Lower lobe of right lung (tissue), 2 donors: ENCODE measurements around the gene ADGRG7. TPM values are rescaled to one million over a fixed set of nuclear protein-coding genes. Genes with fewer than 3 reads are reported as not detected.
"Not testable (repeated sequence)": the region's sequence is repeated elsewhere in the genome, so short reads cannot be mapped to it uniquely, and the experiment has no call there.

Source experiments
- ATAC-seq, 2 donors: fragments of 200-7000 bp; cut with Tn5 transposase; one replicate each; pipeline ENCODE4 v1.9.1; 2020 to 2022; ENCODE audit warnings: mild to moderate bottlenecking in 2 of 2, moderate library complexity in 2 of 2
- DNase-seq: peaks from one replicate; pipeline ENCODE4 v3.0.0-alpha.2; 2020
- H3K27ac ChIP-seq: fragments of 200-600 bp; one replicate; pipeline ENCODE4 v1.8.0; 2022
- H3K27me3 ChIP-seq: fragments of 200-600 bp; one replicate; pipeline ENCODE4 v1.8.0; 2022; ENCODE audit warnings: low read depth
- H3K36me3 ChIP-seq: fragments of 200-600 bp; one replicate; pipeline ENCODE4 v1.8.0; 2022; ENCODE audit warnings: mild to moderate bottlenecking
- H3K4me1 ChIP-seq: fragments of 200-600 bp; one replicate; pipeline ENCODE4 v1.8.0; 2022
- H3K4me3 ChIP-seq: fragments of 200-600 bp; one replicate; pipeline ENCODE4 v1.8.0; 2022; ENCODE audit warnings: mild to moderate bottlenecking
- H3K9me3 ChIP-seq: fragments of 200-600 bp; one replicate; pipeline ENCODE4 v1.8.0; 2022
- intact Hi-C: fragments of 100-400 bp; cut with DNase I; formaldehyde crosslinking; loops from one replicate; pipeline ENCODE4 v1.11.0; 2022
- total RNA-seq: library from RNA; stranded (reverse); fragmentation: NEBNext Ultra II Directional; extraction: Animal tissue kit (Norgen Biotek cat#: 25700); gene quantifications from one replicate; pipeline ENCODE4 v1.2.1, GENCODE V29; 2021
- TF ChIP-seq, protein P1 (sequence below): fragments of 200-600 bp; IDR thresholded peaks from one replicate; pipeline ENCODE4 v1.8.0; 2022; ENCODE audit warnings: antibody characterized with exemption, mild to moderate bottlenecking
- donor health status: DM: no; HTN: yes; CAD: no; lungs with severe emphysema.

Gene ADGRG7
- total RNA-seq, 1 donor from 2014 or later = not detected

- DNase-seq (no peak), ATAC-seq (no peak)
- Histone ChIP-seq H3K4me3 (no peak overlapping the region), H3K9me3 (no peaks in the 10 kb centered on the region), H3K27me3 (no peaks in the 10 kb centered on the region), H3K4me1 (no peaks in the 10 kb centered on the region), H3K36me3 (no peaks in the 10 kb centered on the region), H3K27ac (no peak overlapping the region)
- TF ChIP-seq, protein P1, sequence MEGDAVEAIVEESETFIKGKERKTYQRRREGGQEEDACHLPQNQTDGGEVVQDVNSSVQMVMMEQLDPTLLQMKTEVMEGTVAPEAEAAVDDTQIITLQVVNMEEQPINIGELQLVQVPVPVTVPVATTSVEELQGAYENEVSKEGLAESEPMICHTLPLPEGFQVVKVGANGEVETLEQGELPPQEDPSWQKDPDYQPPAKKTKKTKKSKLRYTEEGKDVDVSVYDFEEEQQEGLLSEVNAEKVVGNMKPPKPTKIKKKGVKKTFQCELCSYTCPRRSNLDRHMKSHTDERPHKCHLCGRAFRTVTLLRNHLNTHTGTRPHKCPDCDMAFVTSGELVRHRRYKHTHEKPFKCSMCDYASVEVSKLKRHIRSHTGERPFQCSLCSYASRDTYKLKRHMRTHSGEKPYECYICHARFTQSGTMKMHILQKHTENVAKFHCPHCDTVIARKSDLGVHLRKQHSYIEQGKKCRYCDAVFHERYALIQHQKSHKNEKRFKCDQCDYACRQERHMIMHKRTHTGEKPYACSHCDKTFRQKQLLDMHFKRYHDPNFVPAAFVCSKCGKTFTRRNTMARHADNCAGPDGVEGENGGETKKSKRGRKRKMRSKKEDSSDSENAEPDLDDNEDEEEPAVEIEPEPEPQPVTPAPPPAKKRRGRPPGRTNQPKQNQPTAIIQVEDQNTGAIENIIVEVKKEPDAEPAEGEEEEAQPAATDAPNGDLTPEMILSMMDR = no peak
- intact Hi-C loops = no loop called here
These were observed 30.8 kb upstream of the ADGRG7 start for GRCh38 chr3:100578646-100579045.

GRCh38 chr3:100580147-100580546 lies 29.3 kb upstream of the ADGRG7 start:
- no peak for DNase-seq
- TF ChIP-seq, protein P1 = no peak
- H3K9me3 ChIP-seq = no peaks in the 10 kb centered on the region
- H3K4me1 ChIP-seq = no peaks in the 10 kb centered on the region
- no peak overlapping the region for H3K27ac ChIP-seq
- ATAC-seq = no peak
- H3K27me3 ChIP-seq = no peaks in the 10 kb centered on the region
- intact Hi-C loops = loop anchor here (10.0 kb wide), 1 partner anchor 115 kb away; no protein-coding TSS in a partner anchor
- H3K36me3 ChIP-seq = no peaks in the 10 kb centered on the region
- no peak overlapping the region for H3K4me3 ChIP-seq

- Histone ChIP-seq H3K27ac (no peak overlapping the region), H3K27me3 (no peaks in the 10 kb centered on the region), H3K9me3 (no peaks in the 10 kb centered on the region), H3K4me1 (no peaks in the 10 kb centered on the region), H3K36me3 (no peaks in the 10 kb centered on the region), H3K4me3 (no peak overlapping the region)
- TF ChIP-seq, protein P1 = no peak
- no peak for DNase-seq
- no peak for ATAC-seq
- intact Hi-C loops = loop anchor here (10.0 kb wide), 1 partner anchor 117 kb away; no protein-coding TSS in a partner anchor
These were observed 27.8 kb upstream of the ADGRG7 start for GRCh38 chr3:100581650-100582049.

DNA sequence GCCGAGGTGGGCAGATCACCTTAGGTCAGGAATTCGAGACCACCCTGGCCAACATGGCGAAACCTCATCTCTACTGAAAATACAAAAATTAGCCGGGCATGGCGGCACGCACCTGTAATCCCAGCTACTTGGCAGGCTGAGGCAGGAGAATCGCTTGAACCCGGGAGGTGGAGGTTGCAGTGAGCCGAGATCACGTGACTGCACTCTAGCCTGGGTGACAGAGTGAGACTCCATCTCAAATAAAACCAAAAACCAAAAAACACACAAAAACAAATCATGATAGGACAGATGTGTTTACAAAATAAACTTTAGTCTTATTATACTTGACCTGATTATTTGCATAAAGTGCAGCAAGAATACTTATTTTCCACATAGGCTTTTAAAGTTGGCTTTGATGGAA lies 27.2 kb upstream of the ADGRG7 start:
- not testable (repeated sequence) for H3K4me3 ChIP-seq, H3K27ac ChIP-seq, H3K27me3 ChIP-seq, H3K9me3 ChIP-seq, H3K36me3 ChIP-seq, ATAC-seq, DNase-seq, H3K4me1 ChIP-seq
- intact Hi-C loops = loop anchor here (10.0 kb wide), 1 partner anchor 117 kb away; no protein-coding TSS in a partner anchor

DNA sequence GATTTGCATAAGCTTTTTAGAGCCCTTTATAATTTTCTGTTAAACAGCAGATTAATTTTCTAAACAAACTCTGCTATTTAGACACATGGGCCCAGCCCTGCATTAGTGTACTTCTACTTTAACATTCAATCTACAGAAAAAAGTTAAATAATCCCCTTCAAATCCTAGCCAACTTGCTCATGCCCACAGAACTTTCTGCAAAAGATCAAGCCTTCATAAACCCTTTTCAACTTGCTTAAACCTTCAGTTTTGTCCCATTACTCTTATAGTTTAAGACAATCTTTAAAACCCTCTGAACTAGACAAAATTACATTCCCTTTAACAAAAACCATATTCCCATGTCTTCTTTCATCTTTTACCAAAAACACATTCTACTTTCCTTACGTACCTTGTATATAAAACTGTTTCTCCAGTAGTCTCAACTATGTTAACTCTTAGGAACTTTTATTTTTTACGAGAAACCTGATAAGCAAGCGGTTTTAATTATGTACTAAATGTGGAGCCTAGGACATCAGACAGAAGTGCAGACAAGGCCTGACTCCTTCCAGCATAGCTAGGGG lies 25.2 kb upstream of the ADGRG7 start:
- H3K4me3 ChIP-seq = no peak overlapping the region
- H3K36me3 ChIP-seq = no peaks in the 10 kb centered on the region
- no peaks in the 10 kb centered on the region for H3K9me3 ChIP-seq
- TF ChIP-seq, protein P1 = no peak
- H3K4me1 ChIP-seq = no peaks in the 10 kb centered on the region
- H3K27me3 ChIP-seq = no peaks in the 10 kb centered on the region
- intact Hi-C loops = loop anchor here (10.0 kb wide), 1 partner anchor 119 kb away; no protein-coding TSS in a partner anchor
- no peak overlapping the region for H3K27ac ChIP-seq
- no peak for ATAC-seq
- DNase-seq = no peak

- ATAC-seq (no peak), DNase-seq (no peak)
- intact Hi-C loops = loop anchor here (10.0 kb wide), 1 partner anchor 122 kb away; no protein-coding TSS in a partner anchor
- TF ChIP-seq, protein P1 = no peak
- Histone ChIP-seq H3K36me3 (no peaks in the 10 kb centered on the region), H3K4me3 (no peak overlapping the region), H3K4me1 (no peaks in the 10 kb centered on the region), H3K9me3 (no peaks in the 10 kb centered on the region), H3K27me3 (no peaks in the 10 kb centered on the region), H3K27ac (no peak overlapping the region)
These were observed 22.6 kb upstream of the ADGRG7 start for GRCh38 chr3:100586832-100587231.
